Muscle of leg (tissue), 11 donors: ENCODE data around the gene ZNF117. TPM values are rescaled to one million over a fixed set of nuclear protein-coding genes. Genes with fewer than 3 reads are reported as not detected.
"Not testable (repeated sequence)": the region's sequence is repeated elsewhere in the genome, so short reads cannot be mapped to it uniquely, and the experiment has no call there.

Source experiments
- DNase-seq: peaks from one replicate; pipeline ENCODE4 v3.0.0; 2013
- H3K27ac ChIP-seq: one replicate; pipeline ENCODE4 v1.5.1; 2013; ENCODE audit warnings: mild to moderate bottlenecking, low read length, control low read depth
- H3K27me3 ChIP-seq: one replicate; pipeline ENCODE4 v1.6.1; 2013; ENCODE audit warnings: low read length; ENCODE audit not compliant: control insufficient read depth, insufficient read depth
- H3K36me3 ChIP-seq: one replicate; pipeline ENCODE4 v1.6.1; 2013; ENCODE audit warnings: low read length; ENCODE audit not compliant: control insufficient read depth, insufficient read depth
- H3K4me1 ChIP-seq: one replicate; pipeline ENCODE4 v1.6.1; 2013; ENCODE audit warnings: low read length; ENCODE audit not compliant: control insufficient read depth, insufficient read depth
- H3K4me3 ChIP-seq: one replicate; pipeline ENCODE4 v1.5.1; 2013; ENCODE audit warnings: low read length, control low read depth
- H3K9me3 ChIP-seq: replicated peaks from 2 replicates; pipeline ENCODE4 v1.6.1; 2013; ENCODE audit warnings: low read depth, low read length; ENCODE audit not compliant: control insufficient read depth
- WGBS: methylation state at CpG from one replicate; pipeline ENCODE4 v1.1.5; 2013; ENCODE audit warnings: missing lambda C conversion rate; ENCODE audit not compliant: insufficient coverage; 5-methylcytosine and 5-hydroxymethylcytosine counted together
- polyA plus RNA-seq, 8 donors: library from polyadenylated mRNA; unstranded; fragments of 120-200 nt; gene quantifications; one replicate each; pipeline versions ENCODE4 v1.2.1 to v1.2.3, GENCODE V29; 2013; ENCODE audit warnings: inconsistent platforms in 1 of 8, low replicate concordance in 1 of 8; ENCODE audit not compliant: insufficient read length in 8 of 8, insufficient read depth in 1 of 8
- total RNA-seq: library from RNA; stranded (reverse); fragments of 120-200 nt; gene quantifications from one replicate; pipeline ENCODE4 v1.2.4, GENCODE V29; 2013

Gene ZNF117
- total and polyA plus RNA-seq, 9 donors: 7.5 to 26.1 (median 11.5) TPM

GRCh38 chr7:64948774-64949173 is 42.1 kb downstream of the ZNF117 start:
- not testable (repeated sequence) for H3K36me3 ChIP-seq, H3K27ac ChIP-seq, DNase-seq, H3K4me3 ChIP-seq, H3K9me3 ChIP-seq, H3K4me1 ChIP-seq
- H3K27me3 ChIP-seq: peaks cover 31% of the 10 kb centered on the region
- WGBS: no CpG with 5 or more reads among the region's 1 CpG

- WGBS: under 1% methylated on average over 45 of the region's 59 CpGs
- H3K27me3 ChIP-seq: peaks cover 31% of the 10 kb centered on the region
Measured at GRCh38 chr7:64947252-64948000, 43.4 kb downstream of the ZNF117 start.

GRCh38 chr7:64946772-64947171 is 44.1 kb downstream of the ZNF117 start:
- Histone ChIP-seq H3K36me3 (no peaks in the 10 kb centered on the region), H3K4me1 (peaks cover 8% of the 10 kb centered on the region), H3K4me3 (no peak overlapping the region), H3K27ac (no peak overlapping the region), H3K9me3 (no peaks in the 10 kb centered on the region), H3K27me3 (peaks cover 31% of the 10 kb centered on the region)
- DNase-seq: peak; percentile 11
- WGBS: 42% methylated on average over 2 of the region's 5 CpGs

More at GRCh38 chr7:64947252-64948000, 43.4 kb downstream of the ZNF117 start:
- peak; percentile 6 for DNase-seq
- Histone ChIP-seq H3K27ac (no peak overlapping the region), H3K4me1 (peaks cover 8% of the 10 kb centered on the region), H3K4me3 (peak overlapping the region; percentile 27), H3K9me3 (no peaks in the 10 kb centered on the region), H3K36me3 (no peaks in the 10 kb centered on the region)

GRCh38 chr7:64945503-64946175 is 45.2 kb downstream of the ZNF117 start:
- H3K27me3 ChIP-seq: peaks cover 31% of the 10 kb centered on the region
- DNase-seq: no peak
- no peaks in the 10 kb centered on the region for H3K9me3 ChIP-seq
- H3K4me3 ChIP-seq: no peak overlapping the region
- no peak overlapping the region for H3K27ac ChIP-seq
- WGBS: 44% methylated on average over 2 of the region's 2 CpGs
- no peaks in the 10 kb centered on the region for H3K36me3 ChIP-seq
- peaks cover 8% of the 10 kb centered on the region for H3K4me1 ChIP-seq

- H3K27me3 ChIP-seq: peaks cover 29% of the 10 kb centered on the region
- WGBS: 75% methylated on average over 2 of the region's 5 CpGs
- H3K9me3 ChIP-seq: not testable (repeated sequence)
Measured at GRCh38 chr7:64944667-64945502, 46.0 kb downstream of the ZNF117 start.

GRCh38 chr7:64940021-64940420 is 50.8 kb downstream of the ZNF117 start:
- not testable (repeated sequence) for H3K27me3 ChIP-seq, H3K4me3 ChIP-seq, DNase-seq, H3K9me3 ChIP-seq, H3K36me3 ChIP-seq, H3K27ac ChIP-seq, H3K4me1 ChIP-seq
- WGBS: 90% methylated on average over 2 of the region's 6 CpGs

More at GRCh38 chr7:64944667-64945502, 46.0 kb downstream of the ZNF117 start:
- H3K27ac ChIP-seq, H3K4me3 ChIP-seq, H3K4me1 ChIP-seq, DNase-seq, H3K36me3 ChIP-seq: not testable (repeated sequence)

GRCh38 chr7:64938540-64938939 is 52.3 kb downstream of the ZNF117 start:
- Histone ChIP-seq H3K4me1 (no peaks in the 10 kb centered on the region), H3K4me3 (no peak overlapping the region), H3K9me3 (peaks cover 4% of the 10 kb centered on the region), H3K27ac (no peak overlapping the region), H3K36me3 (no peaks in the 10 kb centered on the region), H3K27me3 (no peaks in the 10 kb centered on the region)
- WGBS: no CpG with 5 or more reads among the region's 1 CpG
- no peak for DNase-seq

- Histone ChIP-seq H3K27me3 (no peaks in the 10 kb centered on the region), H3K36me3 (no peaks in the 10 kb centered on the region), H3K27ac (no peak overlapping the region), H3K4me3 (no peak overlapping the region), H3K9me3 (peaks cover 5% of the 10 kb centered on the region), H3K4me1 (no peaks in the 10 kb centered on the region)
- no peak for DNase-seq
- WGBS: no CpG with 5 or more reads among the region's 1 CpG
Measured at GRCh38 chr7:64934478-64934877, 56.4 kb downstream of the ZNF117 start.

- H3K36me3 ChIP-seq, DNase-seq, H3K27ac ChIP-seq, H3K4me3 ChIP-seq, H3K4me1 ChIP-seq, H3K9me3 ChIP-seq, H3K27me3 ChIP-seq: not testable (repeated sequence)
- WGBS: no CpG with 5 or more reads among the region's 4 CpGs
Measured at GRCh38 chr7:64928252-64929187, 62.3 kb downstream of the ZNF117 start.
